Muscle of leg (tissue), 11 donors: ENCODE measurements around the gene SLC7A5. TPM values are rescaled to one million over a fixed set of nuclear protein-coding genes. Genes with fewer than 3 reads are reported as not detected.
"Not testable (repeated sequence)": the region's sequence is repeated elsewhere in the genome, so short reads cannot be mapped to it uniquely, and the experiment has no call there.

ENCODE experiments used
- DNase-seq: peaks from one replicate; pipeline ENCODE4 v3.0.0; 2013
- H3K27ac ChIP-seq: one replicate; pipeline ENCODE4 v1.5.1; 2013; ENCODE audit warnings: mild to moderate bottlenecking, low read length, control low read depth
- H3K27me3 ChIP-seq: one replicate; pipeline ENCODE4 v1.6.1; 2013; ENCODE audit warnings: low read length; ENCODE audit not compliant: control insufficient read depth, insufficient read depth
- H3K36me3 ChIP-seq: one replicate; pipeline ENCODE4 v1.6.1; 2013; ENCODE audit warnings: low read length; ENCODE audit not compliant: control insufficient read depth, insufficient read depth
- H3K4me1 ChIP-seq: one replicate; pipeline ENCODE4 v1.6.1; 2013; ENCODE audit warnings: low read length; ENCODE audit not compliant: control insufficient read depth, insufficient read depth
- H3K4me3 ChIP-seq: one replicate; pipeline ENCODE4 v1.5.1; 2013; ENCODE audit warnings: low read length, control low read depth
- H3K9me3 ChIP-seq: replicated peaks from 2 replicates; pipeline ENCODE4 v1.6.1; 2013; ENCODE audit warnings: low read depth, low read length; ENCODE audit not compliant: control insufficient read depth
- WGBS: methylation state at CpG from one replicate; pipeline ENCODE4 v1.1.5; 2013; ENCODE audit warnings: missing lambda C conversion rate; ENCODE audit not compliant: insufficient coverage; 5-methylcytosine and 5-hydroxymethylcytosine counted together
- polyA plus RNA-seq, 8 donors: library from polyadenylated mRNA; unstranded; fragments of 120-200 nt; gene quantifications; one replicate each; pipeline versions ENCODE4 v1.2.1 to v1.2.3, GENCODE V29; 2013; ENCODE audit warnings: inconsistent platforms in 1 of 8, low replicate concordance in 1 of 8; ENCODE audit not compliant: insufficient read length in 8 of 8, insufficient read depth in 1 of 8
- total RNA-seq: library from RNA; stranded (reverse); fragments of 120-200 nt; gene quantifications from one replicate; pipeline ENCODE4 v1.2.4, GENCODE V29; 2013

The SLC7A5 gene
- total and polyA plus RNA-seq, 9 donors = 2.3 to 14.3 (median 11.0) TPM

GRCh38 chr16:87819983-87820382 lies 49.3 kb downstream of the SLC7A5 start:
- no peaks in the 10 kb centered on the region for H3K36me3 ChIP-seq
- no peak for DNase-seq
- peaks cover 36% of the 10 kb centered on the region for H3K4me1 ChIP-seq
- no peak overlapping the region for H3K4me3 ChIP-seq
- peaks cover 10% of the 10 kb centered on the region for H3K27me3 ChIP-seq
- peaks cover 16% of the 10 kb centered on the region for H3K9me3 ChIP-seq
- H3K27ac ChIP-seq = no peak overlapping the region
- whole genome bisulfite sequencing = 81% methylated on average over 17 of the region's 17 CpGs

- WGBS = 96% methylated on average over 9 of the region's 15 CpGs
- H3K9me3 ChIP-seq = peaks cover 16% of the 10 kb centered on the region
- no peaks in the 10 kb centered on the region for H3K36me3 ChIP-seq
- peaks cover 36% of the 10 kb centered on the region for H3K4me1 ChIP-seq
- H3K27me3 ChIP-seq = peaks cover 7% of the 10 kb centered on the region
- H3K27ac ChIP-seq = no peak overlapping the region
- no peak overlapping the region for H3K4me3 ChIP-seq
- DNase-seq = no peak
These were observed 50.0 kb downstream of the SLC7A5 start for GRCh38 chr16:87819282-87819681.

GRCh38 chr16:87818533-87819161 lies 50.7 kb downstream of the SLC7A5 start:
- Histone ChIP-seq H3K4me3 (no peak overlapping the region), H3K4me1 (peaks cover 33% of the 10 kb centered on the region), H3K9me3 (peaks cover 16% of the 10 kb centered on the region), H3K27me3 (peaks cover 7% of the 10 kb centered on the region), H3K27ac (no peak overlapping the region), H3K36me3 (no peaks in the 10 kb centered on the region)
- DNase-seq = no peak
- WGBS = 86% methylated on average over 15 of the region's 16 CpGs

- Histone ChIP-seq H3K4me3 (no peak overlapping the region), H3K27me3 (peaks cover 7% of the 10 kb centered on the region), H3K9me3 (peaks cover 16% of the 10 kb centered on the region), H3K36me3 (no peaks in the 10 kb centered on the region), H3K4me1 (peaks cover 25% of the 10 kb centered on the region), H3K27ac (no peak overlapping the region)
- WGBS = no CpG with 5 or more reads among the region's 8 CpGs
- no peak for DNase-seq
These were observed 51.4 kb downstream of the SLC7A5 start for GRCh38 chr16:87817910-87818309.

- H3K4me3 ChIP-seq, H3K27ac ChIP-seq, H3K36me3 ChIP-seq, DNase-seq, H3K27me3 ChIP-seq: not testable (repeated sequence)
- Histone ChIP-seq H3K9me3 (peaks cover 16% of the 10 kb centered on the region), H3K4me1 (peaks cover 20% of the 10 kb centered on the region)
- WGBS = 94% methylated on average over 6 of the region's 7 CpGs
These were observed 51.9 kb downstream of the SLC7A5 start for GRCh38 chr16:87817370-87817769.

- DNase-seq = no peak
These were observed 52.7 kb downstream of the SLC7A5 start for GRCh38 chr16:87816507-87817100.

GRCh38 chr16:87815567-87815966 lies 53.7 kb downstream of the SLC7A5 start:
- no peaks in the 10 kb centered on the region for H3K36me3 ChIP-seq
- DNase-seq = peak; percentile 43
- WGBS = 62% methylated on average over 5 of the region's 5 CpGs

More at GRCh38 chr16:87816507-87817100, 52.7 kb downstream of the SLC7A5 start:
- H3K36me3 ChIP-seq = no peaks in the 10 kb centered on the region
- H3K4me3 ChIP-seq = no peak overlapping the region
- no peak overlapping the region for H3K27ac ChIP-seq
- H3K4me1 ChIP-seq = peaks cover 12% of the 10 kb centered on the region
- WGBS = 61% methylated on average over 8 of the region's 11 CpGs
- peaks cover 5% of the 10 kb centered on the region for H3K27me3 ChIP-seq
- peaks cover 16% of the 10 kb centered on the region for H3K9me3 ChIP-seq

GRCh38 chr16:87812200-87812656 lies 57.1 kb downstream of the SLC7A5 start:
- H3K4me3 ChIP-seq = no peak overlapping the region
- no peak for DNase-seq
- WGBS = 27% methylated on average over 9 of the region's 10 CpGs
- peaks cover 7% of the 10 kb centered on the region for H3K9me3 ChIP-seq
- peaks cover 9% of the 10 kb centered on the region for H3K4me1 ChIP-seq
- H3K27me3 ChIP-seq = peaks cover 12% of the 10 kb centered on the region
- no peak overlapping the region for H3K27ac ChIP-seq
- no peaks in the 10 kb centered on the region for H3K36me3 ChIP-seq

More at GRCh38 chr16:87815567-87815966, 53.7 kb downstream of the SLC7A5 start:
- H3K27me3 ChIP-seq = peaks cover 3% of the 10 kb centered on the region
- H3K27ac ChIP-seq = no peak overlapping the region
- H3K9me3 ChIP-seq = peaks cover 16% of the 10 kb centered on the region
- H3K4me1 ChIP-seq = peaks cover 9% of the 10 kb centered on the region
- no peak overlapping the region for H3K4me3 ChIP-seq

GRCh38 chr16:87811454-87811853 lies 57.9 kb downstream of the SLC7A5 start:
- not testable (repeated sequence) for DNase-seq, H3K27ac ChIP-seq, H3K4me3 ChIP-seq, H3K36me3 ChIP-seq, H3K9me3 ChIP-seq
- no CpG with 5 or more reads among the region's 1 CpG for WGBS
- Histone ChIP-seq H3K27me3 (peaks cover 17% of the 10 kb centered on the region), H3K4me1 (peaks cover 11% of the 10 kb centered on the region)

- no peaks in the 10 kb centered on the region for H3K9me3 ChIP-seq
- peaks cover 15% of the 10 kb centered on the region for H3K27me3 ChIP-seq
- no peak overlapping the region for H3K27ac ChIP-seq
- H3K4me3 ChIP-seq = no peak overlapping the region
- no peaks in the 10 kb centered on the region for H3K36me3 ChIP-seq
- WGBS = 36% methylated on average over 13 of the region's 15 CpGs
- DNase-seq = no peak
- peaks cover 9% of the 10 kb centered on the region for H3K4me1 ChIP-seq
These were observed 60.0 kb downstream of the SLC7A5 start for GRCh38 chr16:87809150-87809902.
